ENCODE results near the gene CER1.
"Not testable (repeated sequence)": the region's sequence is repeated elsewhere in the genome, so short reads cannot be mapped to it uniquely, and the experiment has no call there.

Gene CER1

DNA sequence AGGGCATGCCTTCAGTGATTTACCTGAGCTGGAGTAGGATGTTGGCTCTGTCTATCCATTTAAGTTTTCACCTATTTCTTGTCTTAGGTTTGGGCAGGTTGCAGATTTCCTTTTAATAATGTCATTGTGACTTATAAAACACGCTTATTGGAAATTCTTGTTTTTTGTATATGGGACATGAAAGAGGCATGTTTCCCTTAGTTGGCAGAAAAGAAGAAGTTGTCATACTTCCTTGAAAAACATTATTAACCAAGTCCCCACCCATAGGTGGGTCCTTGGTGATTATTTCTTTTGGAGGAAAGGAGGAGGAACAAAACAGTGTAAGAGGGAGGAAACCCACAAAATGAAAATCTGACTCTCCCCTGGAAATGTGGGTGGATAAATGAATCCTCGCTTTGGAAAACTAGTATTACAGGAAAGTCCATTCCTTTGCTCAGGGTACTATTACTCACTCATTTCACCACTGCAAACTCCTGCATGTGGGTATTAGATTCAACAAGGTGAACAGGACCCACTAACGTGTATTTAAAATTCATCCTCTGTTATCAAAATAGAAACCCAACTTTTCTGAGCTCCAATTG lies 9.3 kb downstream of the CER1 start:
- no peak for DNase-seq

DNA sequence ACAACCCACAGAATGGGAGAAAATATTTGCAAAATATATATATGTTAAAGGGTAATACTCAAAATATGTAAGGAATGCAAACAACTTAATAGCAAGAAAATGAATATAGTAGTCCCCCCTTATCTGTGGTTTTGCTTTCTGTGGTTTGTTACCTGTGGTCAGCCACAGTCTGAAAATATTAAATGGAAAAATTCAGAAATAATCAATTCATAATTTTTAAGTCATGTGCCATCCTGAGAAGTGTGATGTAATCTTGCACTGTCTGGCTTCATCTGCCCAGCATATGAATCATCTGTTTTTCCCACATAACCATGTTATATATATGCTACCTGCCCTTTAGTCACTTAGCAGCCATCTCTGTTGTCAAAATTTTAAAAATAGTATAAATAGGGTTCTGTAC lies 11.7 kb downstream of the CER1 start:
- DNase-seq, result peak; percentile 67

- DNase-seq, result no peak
These were observed 15.9 kb downstream of the CER1 start for GRCh38 chr9:14706530-14707140.

- DNase-seq, result no peak
These were observed 17.5 kb downstream of the CER1 start for GRCh38 chr9:14705079-14705478.

DNA sequence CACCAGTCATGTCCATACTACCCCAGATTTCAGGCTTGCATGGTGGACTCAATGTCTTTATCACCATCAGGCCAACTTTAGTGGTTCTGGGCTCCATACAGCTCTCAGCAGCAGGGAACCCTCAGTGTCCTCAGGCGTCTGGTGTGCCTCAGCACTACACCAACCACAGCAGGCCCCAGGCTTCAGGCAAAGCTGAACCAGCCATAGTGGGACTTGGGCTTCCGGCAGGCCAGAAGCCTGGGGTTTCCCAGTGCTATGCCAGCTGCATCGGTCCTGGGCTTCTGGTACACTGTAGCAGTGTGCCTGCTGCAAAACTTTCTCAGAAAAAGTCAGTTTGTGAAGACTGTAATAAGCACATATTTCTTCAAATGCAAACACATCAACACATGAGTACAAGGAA lies 18.3 kb downstream of the CER1 start:
- DNase-seq, result no peak

- DNase-seq, result no peak
These were observed 20.3 kb downstream of the CER1 start for GRCh38 chr9:14702200-14702720.

DNA sequence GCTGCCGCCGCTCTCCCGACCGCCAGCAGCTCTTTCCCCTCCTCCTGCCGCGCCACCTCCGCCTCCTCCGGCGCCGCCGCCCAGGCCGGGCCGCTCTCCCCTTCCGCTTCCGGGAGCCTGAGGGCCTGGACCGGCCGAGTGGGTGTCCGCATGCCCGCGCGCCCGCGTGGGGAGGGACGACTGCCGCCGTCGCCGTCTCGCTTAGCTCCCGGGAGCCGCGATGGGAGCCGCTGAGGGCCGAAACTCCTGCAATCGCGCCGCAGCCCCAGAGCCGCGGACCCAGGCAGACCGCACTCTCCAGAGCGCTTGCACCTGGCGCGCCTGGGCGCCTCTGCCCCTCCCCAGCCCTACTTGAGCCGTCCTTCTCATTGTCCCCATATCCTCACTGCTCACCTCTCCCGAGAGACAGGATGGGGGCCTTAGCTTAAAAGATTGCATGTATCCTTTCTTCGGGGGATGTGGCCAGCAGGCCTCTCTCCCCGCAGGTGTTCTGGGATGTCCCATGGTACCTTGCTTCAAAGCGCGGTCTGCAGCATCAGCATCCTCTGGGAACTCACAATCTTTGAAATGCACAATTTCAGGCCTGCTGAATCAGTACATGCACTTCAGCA lies 29.2 kb downstream of the CER1 start, which contains the start of gene ZDHHC21:
Gene ZDHHC21, minus strand, starts transcription at position 182 of the 611 bp plus-strand sequence. CDS start 19,092 bp downstream, outside the sequence.
- DNase-seq, result peak; percentile 53

DNA sequence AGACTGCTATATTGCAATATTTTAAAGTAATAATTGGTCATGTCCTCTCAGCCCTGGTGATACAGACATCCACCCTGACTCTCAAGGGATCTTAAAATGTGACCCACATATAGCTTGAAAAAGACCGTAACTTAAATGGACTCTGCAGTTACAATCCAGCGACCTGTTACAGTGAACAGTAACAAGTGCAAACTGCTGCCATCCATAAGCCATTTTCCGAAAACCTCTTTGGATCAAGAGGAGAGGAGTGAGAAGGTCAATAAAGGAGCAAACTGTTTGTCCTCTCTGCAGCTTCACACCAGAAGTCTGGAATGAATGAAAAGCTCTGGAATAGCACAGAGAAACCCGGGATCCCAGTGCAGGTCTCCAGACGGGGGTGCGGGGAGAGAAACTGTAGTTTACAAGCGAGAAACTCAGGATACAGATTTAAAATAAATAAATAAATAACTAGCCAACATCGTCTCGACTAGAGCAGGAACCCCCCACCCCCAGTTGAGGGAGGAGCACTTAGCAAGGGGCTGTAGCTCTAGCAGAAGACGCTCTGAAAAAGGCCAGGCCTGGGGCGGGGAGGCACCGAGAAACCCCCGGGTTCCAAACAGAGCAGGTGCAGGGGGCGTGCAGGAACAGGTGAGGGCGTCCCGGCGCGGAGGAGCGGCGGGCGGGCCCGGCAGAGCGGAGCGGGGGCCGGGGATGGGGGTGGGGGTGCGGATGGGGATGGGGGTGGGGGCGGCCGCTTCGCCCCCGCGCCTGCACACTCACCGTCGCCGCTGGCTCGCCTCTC lies 29.9 kb downstream of the CER1 start:
- peak; percentile 5 for DNase-seq

DNA sequence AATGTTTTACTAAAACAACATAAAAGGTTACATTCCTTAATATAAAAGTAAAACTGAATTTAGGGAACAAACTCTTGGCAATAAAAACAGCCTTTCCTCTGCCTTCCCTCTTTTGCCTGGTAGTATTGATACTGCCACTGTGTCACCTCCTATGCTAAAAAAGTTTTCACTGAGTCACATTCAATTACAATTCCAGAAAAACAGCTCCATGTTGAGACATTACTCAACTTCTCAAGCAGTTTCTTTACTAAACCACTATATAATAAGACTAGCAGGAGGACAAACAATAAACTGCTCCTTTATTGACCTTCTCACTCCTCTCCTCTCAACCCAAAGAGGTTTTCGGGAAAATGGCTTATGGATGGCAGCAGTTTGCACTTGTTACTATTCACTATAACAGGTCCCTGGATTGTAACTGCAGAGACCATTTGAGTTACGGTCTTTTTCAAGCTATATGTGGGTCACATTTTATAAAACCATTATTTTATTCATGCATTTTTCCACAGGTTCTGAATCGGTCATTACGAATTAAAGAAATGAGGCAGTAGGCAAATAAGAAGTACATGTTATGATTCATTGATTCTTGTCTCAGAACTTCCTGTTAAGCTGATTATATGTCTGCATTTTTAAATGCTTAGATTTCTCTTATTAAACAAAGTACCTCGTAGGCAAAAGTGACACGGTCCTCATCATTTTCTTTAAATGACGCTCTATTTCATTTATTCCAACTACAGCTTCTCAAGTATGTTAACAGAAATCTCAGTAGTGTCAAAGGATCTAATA lies 31.4 kb downstream of the CER1 start:
- no peak for DNase-seq

DNA sequence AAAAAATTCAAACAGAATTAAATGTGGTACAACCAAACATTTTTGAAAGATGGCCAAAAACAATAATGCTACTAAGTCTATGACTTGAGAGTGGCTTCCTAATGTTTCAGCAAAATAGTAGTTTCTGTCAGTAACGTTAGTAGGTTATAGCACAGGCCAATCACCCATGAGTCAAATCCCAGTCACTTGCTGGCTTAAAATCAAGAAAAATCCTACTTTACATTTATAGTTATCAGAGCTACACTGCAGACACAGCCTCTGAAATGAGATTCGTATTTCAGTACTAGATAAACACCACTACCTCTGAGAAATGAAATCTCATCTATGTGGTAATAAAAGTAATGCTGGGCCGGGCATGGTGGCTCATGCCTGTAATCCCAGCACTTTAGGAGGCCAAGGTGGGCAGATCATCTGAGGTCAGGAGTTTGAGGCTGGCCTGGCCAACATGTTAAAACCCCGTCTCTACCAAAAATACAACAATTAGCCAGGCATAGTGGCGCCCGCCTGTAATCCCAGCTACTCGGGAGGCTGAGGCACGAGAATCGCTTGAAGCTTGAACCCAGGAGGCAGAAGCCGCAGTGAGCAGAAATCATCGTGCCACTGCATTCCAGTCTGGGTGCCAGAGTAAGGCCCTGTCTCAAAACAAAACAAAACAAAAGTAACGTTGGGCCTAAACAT lies 35.4 kb downstream of the CER1 start:
- DNase-seq, result peak; percentile 87

GRCh38 chr9:14686168-14686567 lies 36.4 kb downstream of the CER1 start:
- no peak for DNase-seq

GRCh38 chr9:14682616-14683015 lies 39.9 kb downstream of the CER1 start:
- DNase-seq, result not testable (repeated sequence)

GRCh38 chr9:14678776-14679175 lies 43.8 kb downstream of the CER1 start:
- DNase-seq, result no peak

DNA sequence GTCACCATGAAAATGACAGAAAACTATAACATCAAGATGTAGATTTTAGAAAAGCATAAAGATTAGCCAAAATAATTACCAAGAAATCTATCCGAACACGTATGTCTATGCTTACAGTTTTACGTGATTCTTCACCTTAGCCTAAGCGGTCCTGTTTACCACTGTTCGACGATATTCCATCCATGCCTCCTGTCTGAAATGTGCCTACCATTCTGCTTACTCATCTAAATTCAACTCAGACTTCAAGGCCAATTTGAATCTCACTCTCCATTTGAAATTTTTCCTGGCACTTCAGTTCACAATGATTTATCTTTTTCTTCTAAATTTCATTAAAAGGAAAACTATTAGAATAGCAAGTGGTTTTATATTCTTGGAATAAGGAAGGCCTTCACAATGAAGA lies 44.7 kb downstream of the CER1 start:
- DNase-seq, result no peak

DNA sequence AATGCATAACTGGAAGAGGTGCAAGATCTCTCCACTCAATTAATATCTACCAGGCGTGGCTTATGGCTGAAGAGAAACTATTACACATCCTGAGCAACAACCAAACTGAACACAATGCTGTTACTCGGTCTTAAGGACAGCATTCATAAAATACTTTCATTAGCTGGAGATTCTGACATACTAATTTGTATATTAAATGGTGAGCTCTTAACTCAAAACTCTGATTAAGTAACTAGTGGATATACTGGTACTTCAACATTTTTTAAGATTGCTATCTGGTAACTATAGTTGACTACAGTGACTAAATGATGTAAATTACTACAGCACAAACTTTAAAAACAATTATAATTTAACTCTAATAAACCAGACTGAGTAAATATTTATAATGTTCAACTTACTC lies 45.1 kb downstream of the CER1 start:
- no peak for DNase-seq

DNA sequence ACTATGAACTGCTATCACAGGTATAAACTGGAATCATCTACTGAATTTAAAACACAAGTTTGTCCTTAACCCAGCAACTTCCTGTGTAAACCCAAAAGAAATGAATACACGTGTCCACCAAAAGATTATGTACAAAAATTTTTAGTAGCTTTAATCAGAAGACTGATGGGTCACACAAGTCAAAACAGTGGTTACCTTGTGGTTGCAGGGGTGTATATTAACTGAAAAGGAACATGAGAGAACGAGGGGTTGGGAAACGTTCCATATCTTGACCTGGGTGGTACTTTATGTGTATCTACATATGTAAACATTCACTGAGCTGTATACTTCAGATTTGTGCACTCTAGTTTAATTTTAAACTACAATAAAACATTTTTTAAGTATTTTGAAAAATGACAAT lies 47.9 kb downstream of the CER1 start:
- DNase-seq, result no peak

GRCh38 chr9:14671377-14671776 lies 51.2 kb downstream of the CER1 start:
- DNase-seq, result no peak

- peak; percentile 4 for DNase-seq
These were observed 51.8 kb downstream of the CER1 start for GRCh38 chr9:14670718-14671117.
